PC-9 (cell line): ENCODE measurements around the gene SFI1. TPM values are rescaled to one million over a fixed set of nuclear protein-coding genes. Genes with fewer than 3 reads are reported as not detected.

Experiments
- BruUV-seq: library from RNA; stranded (reverse); fragments of 400-500 nt; replicated peaks from 2 replicates; lab custom pipeline; 2021; lab: Mats Ljungman, UMichigan
- CTCF ChIA-PET: fragments of 300-600 bp; sonication (Branson Sonifier 250); formaldehyde crosslinking; loops from one replicate; lab custom pipeline; 2022; ENCODE audit warnings: antibody characterized with exemption; lab: Charles Lee
- POLR2A ChIA-PET: fragments of 300-600 bp; sonication (Branson Sonifier 250); formaldehyde crosslinking; loops from one replicate; lab custom pipeline; 2022; ENCODE audit warnings: antibody characterized with exemption; ENCODE audit not compliant: unreplicated experiment; lab: Charles Lee
- DNase-seq, 2 experiments: peaks; one replicate each; pipeline versions ENCODE4 v3.0.0 to v3.0.0-alpha.2; 2015 to 2022; ENCODE audit warnings: mixed read lengths in 1 of 2
- H2AFZ ChIP-seq: fragments of 200-600 bp; sonication (generic); 2 replicates; pipeline ENCODE4 v1.8.1; 2017; ENCODE audit warnings: antibody characterized with exemption
- H3F3A ChIP-seq: fragments of 200-600 bp; sonication (generic); 2 replicates; pipeline ENCODE4 v1.8.1; 2017; ENCODE audit warnings: antibody characterized with exemption, mild to moderate bottlenecking, low read depth; ENCODE audit not compliant: insufficient read depth
- H3K27ac ChIP-seq: fragments of 200-600 bp; sonication (generic); 2 replicates; pipeline ENCODE4 v1.6.1; 2016; ENCODE audit warnings: mixed run types
- H3K27me3 ChIP-seq: fragments of 200-600 bp; sonication (generic); 2 replicates; pipeline ENCODE4 v1.6.1; 2016; ENCODE audit warnings: low read depth, mixed run types; ENCODE audit not compliant: insufficient read depth
- H3K36me3 ChIP-seq: fragments of 200-600 bp; sonication (generic); 2 replicates; pipeline ENCODE4 v1.6.1; 2016; ENCODE audit warnings: low read depth, mixed run types
- H3K4me1 ChIP-seq: fragments of 200-600 bp; sonication (generic); replicated peaks from 2 replicates; pipeline ENCODE4 v1.6.1; 2016; ENCODE audit warnings: mixed run types; ENCODE audit not compliant: insufficient read depth
- H3K4me2 ChIP-seq: fragments of 200-600 bp; sonication (generic); 2 replicates; pipeline ENCODE4 v1.6.1; 2017; ENCODE audit warnings: mixed run types
- H3K4me3 ChIP-seq: fragments of 200-600 bp; sonication (generic); 2 replicates; pipeline ENCODE4 v1.6.1; 2016; ENCODE audit warnings: mixed run types
- H3K79me2 ChIP-seq: fragments of 200-600 bp; sonication (generic); 2 replicates; pipeline ENCODE4 v1.6.1; 2017; ENCODE audit warnings: low read depth, mixed run types
- H3K9me2 ChIP-seq: fragments of 200-600 bp; sonication (generic); 2 replicates; pipeline ENCODE4 v1.8.1; 2017; ENCODE audit warnings: mild to moderate bottlenecking; ENCODE audit not compliant: insufficient read depth
- H3K9me3 ChIP-seq: fragments of 200-600 bp; sonication (generic); 2 replicates; pipeline ENCODE4 v1.8.1; 2016; ENCODE audit warnings: low read depth; ENCODE audit not compliant: insufficient read depth
- H4K20me1 ChIP-seq: fragments of 200-600 bp; sonication (generic); 2 replicates; pipeline ENCODE4 v1.8.1; 2017; ENCODE audit not compliant: insufficient read depth
- EZH2 ChIP-seq: fragments of 200-600 bp; sonication (generic); IDR thresholded peaks from 2 replicates; pipeline ENCODE4 v1.8.0; 2017; ENCODE audit warnings: antibody characterized with exemption, low read depth
- intact Hi-C: fragments of 100-400 bp; cut with micrococcal nuclease; formaldehyde crosslinking; loops from one replicate; pipeline ENCODE4 v1.10.0; 2022; ENCODE audit not compliant: unreplicated experiment
- total RNA-seq: library from RNA; stranded (reverse); gene quantifications from 2 replicates; pipeline ENCODE4 v1.2.3, GENCODE V29; 2021
- TF ChIP-seq, protein P1 (sequence below): fragments of 200-600 bp; sonication (generic); conservative IDR thresholded peaks from 2 replicates; pipeline ENCODE4 v1.6.1; 2017; ENCODE audit warnings: mixed run types, antibody characterized with exemption, mild to moderate bottlenecking, moderate library complexity

Gene SFI1
- total RNA-seq, 1 experiment from 2014 or later = 57.9 TPM

DNA sequence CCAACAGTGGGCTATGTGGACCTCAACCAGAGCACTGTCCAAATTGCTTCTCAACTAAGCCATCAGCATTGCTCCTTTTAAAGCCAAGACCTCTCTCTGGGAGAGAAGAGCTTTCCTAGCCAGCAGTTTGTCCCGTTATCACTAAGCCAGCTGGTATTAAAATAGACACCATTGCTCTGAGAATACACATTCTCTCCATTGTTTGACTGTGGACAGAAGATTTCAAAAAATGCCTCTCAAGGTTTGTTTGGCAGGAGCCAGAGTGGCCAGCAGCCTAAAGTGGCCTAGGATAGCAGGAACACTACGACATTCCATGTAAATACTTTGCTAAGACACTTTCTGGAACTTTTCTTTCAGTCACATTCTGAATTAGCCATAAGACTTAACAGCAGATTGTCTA lies 48.0 kb upstream of the SFI1 start:
- no peaks in the 10 kb centered on the region for H3K9me2 ChIP-seq
- no peak overlapping the region for H2AFZ ChIP-seq
- no TSS peak for BruUV-seq
- H3K9me3 ChIP-seq = no peaks in the 10 kb centered on the region
- no peak overlapping the region for H3K27ac ChIP-seq
- intact Hi-C loops = no loop called here
- H3K4me3 ChIP-seq = no peak overlapping the region
- H4K20me1 ChIP-seq = no peaks in the 10 kb centered on the region; the same call in 1 of the 2 replicates
- H3K36me3 ChIP-seq = no peaks in the 10 kb centered on the region; the same call in 1 of the 2 replicates
- peaks cover 18% of the 10 kb centered on the region for H3F3A ChIP-seq
- H3K27me3 ChIP-seq = no peaks in the 10 kb centered on the region
- no peak for TF ChIP-seq EZH2
- TF ChIP-seq, protein P1, sequence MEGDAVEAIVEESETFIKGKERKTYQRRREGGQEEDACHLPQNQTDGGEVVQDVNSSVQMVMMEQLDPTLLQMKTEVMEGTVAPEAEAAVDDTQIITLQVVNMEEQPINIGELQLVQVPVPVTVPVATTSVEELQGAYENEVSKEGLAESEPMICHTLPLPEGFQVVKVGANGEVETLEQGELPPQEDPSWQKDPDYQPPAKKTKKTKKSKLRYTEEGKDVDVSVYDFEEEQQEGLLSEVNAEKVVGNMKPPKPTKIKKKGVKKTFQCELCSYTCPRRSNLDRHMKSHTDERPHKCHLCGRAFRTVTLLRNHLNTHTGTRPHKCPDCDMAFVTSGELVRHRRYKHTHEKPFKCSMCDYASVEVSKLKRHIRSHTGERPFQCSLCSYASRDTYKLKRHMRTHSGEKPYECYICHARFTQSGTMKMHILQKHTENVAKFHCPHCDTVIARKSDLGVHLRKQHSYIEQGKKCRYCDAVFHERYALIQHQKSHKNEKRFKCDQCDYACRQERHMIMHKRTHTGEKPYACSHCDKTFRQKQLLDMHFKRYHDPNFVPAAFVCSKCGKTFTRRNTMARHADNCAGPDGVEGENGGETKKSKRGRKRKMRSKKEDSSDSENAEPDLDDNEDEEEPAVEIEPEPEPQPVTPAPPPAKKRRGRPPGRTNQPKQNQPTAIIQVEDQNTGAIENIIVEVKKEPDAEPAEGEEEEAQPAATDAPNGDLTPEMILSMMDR = no peak
- H3K79me2 ChIP-seq = no peaks in the 10 kb centered on the region
- DNase-seq = no peak
- ChIA-PET POLR2A (no interaction called here), CTCF (no interaction called here)
- no peaks in the 10 kb centered on the region for H3K4me1 ChIP-seq
- H3K4me2 ChIP-seq = no peak overlapping the region

DNA sequence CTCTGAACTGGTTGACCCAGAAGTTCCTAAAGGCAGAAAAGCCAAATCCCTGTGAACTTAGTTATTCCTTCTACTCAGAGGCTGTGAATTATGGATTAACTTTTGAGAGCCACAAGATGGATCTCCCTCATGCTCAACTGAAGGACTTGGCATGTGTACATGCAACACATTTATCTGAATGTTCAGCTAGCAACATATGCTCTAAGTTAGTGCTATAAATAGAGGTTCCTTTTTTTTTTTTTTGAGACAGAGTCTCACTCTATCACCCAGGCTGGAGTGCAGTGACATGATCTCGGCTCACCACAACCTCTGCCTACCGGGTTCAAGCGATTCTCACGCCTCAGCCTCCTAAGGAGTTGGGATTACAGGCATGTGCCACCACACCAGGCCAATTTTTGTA lies 46.8 kb upstream of the SFI1 start:
- no peak overlapping the region for H3K4me2 ChIP-seq
- no peak overlapping the region for H2AFZ ChIP-seq
- no TSS peak for BruUV-seq
- H3K9me3 ChIP-seq = no peaks in the 10 kb centered on the region
- H3K4me1 ChIP-seq = no peaks in the 10 kb centered on the region
- H4K20me1 ChIP-seq = no peaks in the 10 kb centered on the region; the same call in 1 of the 2 replicates
- no peak for DNase-seq
- no peaks in the 10 kb centered on the region for H3K79me2 ChIP-seq
- peaks cover 11% of the 10 kb centered on the region for H3K36me3 ChIP-seq
- ChIA-PET CTCF (no interaction called here), POLR2A (no interaction called here)
- TF ChIP-seq, protein P1 = no peak
- TF ChIP-seq EZH2 = no peak
- peaks cover 18% of the 10 kb centered on the region for H3F3A ChIP-seq
- no peaks in the 10 kb centered on the region for H3K27me3 ChIP-seq
- H3K4me3 ChIP-seq = no peak overlapping the region
- intact Hi-C loops = no loop called here
- H3K27ac ChIP-seq = no peak overlapping the region
- H3K9me2 ChIP-seq = no peaks in the 10 kb centered on the region

DNA sequence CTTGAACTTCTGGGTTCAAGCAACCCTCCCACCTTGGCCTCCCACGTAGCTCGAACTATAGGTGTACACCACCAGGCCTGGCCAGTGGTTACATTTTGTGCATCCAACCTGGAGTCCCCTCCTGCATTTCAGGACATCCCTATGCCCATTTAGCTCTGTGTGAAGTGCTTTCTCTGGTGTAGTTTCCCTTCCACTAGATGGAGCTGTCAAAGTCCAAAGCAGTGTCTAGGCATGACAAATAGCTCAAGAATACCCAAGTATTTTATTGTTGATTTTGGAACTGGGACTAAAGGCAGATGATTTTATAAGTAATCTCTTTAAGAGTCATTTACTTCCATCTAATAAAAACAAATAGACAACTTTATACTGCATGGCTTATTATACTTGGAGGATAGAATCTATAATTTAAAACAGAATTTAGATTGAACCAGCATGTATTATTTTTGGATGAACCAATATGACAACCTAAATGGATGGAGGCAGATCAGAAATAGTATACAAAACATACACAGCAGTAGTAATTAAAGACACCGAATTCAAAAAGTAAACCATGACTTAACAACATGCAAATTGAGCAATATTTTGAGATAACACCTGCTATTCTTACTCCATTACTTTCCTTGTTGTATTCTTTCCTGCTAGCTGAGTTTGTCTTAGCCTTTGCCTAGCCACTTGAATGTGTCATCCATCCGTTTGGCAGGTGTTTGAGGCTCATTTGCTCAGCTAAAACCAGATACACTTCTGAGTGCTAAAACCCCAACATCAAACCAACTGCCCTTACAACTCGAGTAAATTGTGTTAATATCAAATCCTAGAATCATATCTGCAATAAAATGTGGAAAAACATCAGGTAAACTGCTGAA lies 44.4 kb upstream of the SFI1 start:
- DNase-seq = peak in 1 of 2 experiments; percentile 45
- Histone ChIP-seq H3K4me2 (no peak overlapping the region), H3K4me3 (no peak overlapping the region), H3K4me1 (no peaks in the 10 kb centered on the region), H4K20me1 (no peaks in the 10 kb centered on the region; the same call in 1 of the 2 replicates), H3K9me2 (no peaks in the 10 kb centered on the region), H3K27ac (no peak overlapping the region), H2AFZ (no peak overlapping the region), H3K9me3 (no peaks in the 10 kb centered on the region), H3K27me3 (no peaks in the 10 kb centered on the region), H3K79me2 (no peaks in the 10 kb centered on the region), H3K36me3 (peaks cover 18% of the 10 kb centered on the region), H3F3A (peaks cover 15% of the 10 kb centered on the region; the same call in 1 of the 2 replicates)
- no TSS peak for BruUV-seq
- TF ChIP-seq EZH2 = no peak
- TF ChIP-seq, protein P1 = peak; percentile 65; the same call in 1 of the 2 replicates
- ChIA-PET CTCF (interaction anchor here (0.5 to 1.0 kb wide), 6 partner anchors 9 to 519 kb away, joined by 3 to 14 read pairs (median 6); no protein-coding TSS in a partner anchor), POLR2A (interaction anchor here (0.7 kb wide), 1 partner anchor 13 kb away, joined by 9 read pairs; no protein-coding TSS in a partner anchor)
- intact Hi-C loops = loop anchor here (5.0 kb wide), 1 partner anchor 520 kb away; no protein-coding TSS in a partner anchor
